ENCODE data around the gene WFS1.

GRCh38 chr4:6318206-6318605 is 48.6 kb downstream of the WFS1 start:
- no peak for TF ChIP-seq CTCF (IDR thresholded peaks at IDR 0.05)
- no peak for TF ChIP-seq POLR2A (IDR thresholded peaks at IDR 0.05)

All from thyroid gland (tissue), 4 donors.